Measurements from ENCODE around the gene BSDC1.

- TF ChIP-seq POLR2A (IDR thresholded peaks at IDR 0.05; ENCODE audit: low read depth, low read length) (no peak), TAF1 (IDR thresholded peaks at IDR 0.05; ENCODE audit: borderline replicate concordance, low read depth, low read length) (no peak), POLR2AphosphoS5 (IDR thresholded peaks at IDR 0.05; ENCODE audit: low read depth, low read length) (no peak)
Measured at GRCh38 chr1:32393832-32394140, 455 bp downstream of the BSDC1 start.

Data from GM12892 (cell line).